HG03196 (cell line): Measurements from ENCODE around the gene AP1S1.

ENCODE experiments used
- ATAC-seq: cut with Tn5 transposase; IDR thresholded peaks from one replicate; pipeline ENCODE4 v1.9.1; 2021; ENCODE audit not compliant: unreplicated experiment

The AP1S1 gene

DNA sequence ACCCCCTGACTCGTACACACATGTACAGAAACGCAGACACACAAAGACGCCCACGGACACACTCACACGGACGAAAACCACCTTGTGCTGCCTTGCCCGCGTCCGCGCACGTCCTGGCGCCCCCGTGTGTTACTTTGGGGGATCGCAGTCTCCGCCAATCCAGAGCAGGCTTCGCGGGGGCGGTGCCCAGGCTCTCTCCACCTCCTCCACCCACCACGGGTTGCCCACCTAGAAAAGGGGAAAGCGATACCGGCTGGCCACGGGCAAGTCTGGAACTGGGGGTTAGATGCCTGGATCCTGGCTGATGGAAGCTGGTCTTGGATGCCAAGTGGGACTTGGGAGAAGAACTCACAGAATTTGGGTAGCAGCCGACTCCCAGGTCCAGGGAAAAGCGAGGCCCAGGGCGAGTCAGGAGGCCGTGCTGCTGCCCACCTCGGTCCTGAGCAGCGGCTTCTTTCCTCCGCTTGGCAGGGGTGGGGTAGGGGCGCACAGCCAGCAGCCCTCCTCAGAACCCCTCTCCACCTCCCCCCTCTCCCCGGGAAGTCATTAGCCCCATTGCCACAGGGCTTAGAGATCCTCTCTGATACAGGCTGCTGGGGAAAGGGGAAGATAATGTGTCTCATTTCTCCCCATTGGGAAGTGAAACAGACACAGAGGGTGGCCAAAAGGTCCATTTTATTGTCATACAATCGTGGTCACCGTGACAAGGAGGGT is 15.7 kb downstream of the AP1S1 start:
- ATAC-seq = no peak

DNA sequence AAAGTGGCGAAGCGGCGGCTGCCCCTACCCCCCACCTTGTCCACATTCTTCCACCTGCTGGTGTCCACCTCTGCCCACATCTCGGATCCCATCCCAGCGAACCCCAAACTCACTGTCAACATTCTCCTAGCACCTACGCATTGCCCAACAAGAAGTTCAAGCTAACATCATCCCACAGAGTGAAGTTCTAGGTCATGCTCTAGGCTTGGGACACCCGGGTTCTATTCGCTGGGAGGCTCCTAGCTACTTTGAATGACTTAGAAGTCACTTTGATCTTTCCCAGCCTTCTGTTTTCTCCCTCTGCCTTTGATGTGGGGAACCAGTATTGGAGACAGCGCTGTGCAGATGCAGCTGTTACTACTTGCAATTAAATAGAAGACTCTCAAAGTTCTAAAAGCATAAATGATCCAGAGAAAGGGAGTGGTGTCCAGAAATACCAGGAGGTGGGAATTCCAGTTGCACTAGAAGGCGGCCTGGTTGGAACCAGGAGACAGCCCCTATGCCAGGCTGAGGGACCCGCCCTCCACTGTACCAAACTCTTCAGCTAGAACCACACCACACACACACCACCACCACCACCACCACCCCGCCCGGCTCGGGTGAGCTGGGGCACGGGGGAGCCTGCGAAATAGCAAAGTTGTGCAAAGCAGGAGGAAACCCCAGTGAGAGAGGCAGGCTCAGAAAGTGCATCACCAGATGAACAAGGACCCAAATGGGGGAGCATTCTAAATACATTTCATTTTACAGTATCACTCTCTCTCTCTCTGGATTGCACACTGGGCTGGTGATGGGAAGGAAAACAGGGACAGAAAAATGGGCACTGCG is 16.6 kb downstream of the AP1S1 start:
- no peak for ATAC-seq

DNA sequence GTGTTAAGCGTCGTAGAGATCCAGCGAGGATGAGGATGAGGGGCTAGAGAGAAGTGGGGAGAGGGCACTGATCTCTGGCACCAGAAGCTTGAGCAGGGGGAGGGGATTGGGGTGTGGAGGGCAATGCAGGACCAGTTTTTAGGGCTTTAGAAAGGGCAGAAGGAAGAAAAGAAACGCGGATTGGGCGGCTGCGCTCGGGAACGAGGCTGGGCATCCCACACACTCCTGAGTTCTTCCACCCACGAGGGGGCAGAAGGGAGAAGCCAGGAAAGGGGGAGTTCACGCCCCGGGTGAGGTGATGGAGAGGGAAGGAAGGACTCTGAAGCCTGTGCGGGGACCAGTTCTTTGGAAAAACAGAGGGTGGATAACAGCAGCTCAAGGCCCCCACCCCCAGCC is 17.2 kb downstream of the AP1S1 start:
- no peak for ATAC-seq

DNA sequence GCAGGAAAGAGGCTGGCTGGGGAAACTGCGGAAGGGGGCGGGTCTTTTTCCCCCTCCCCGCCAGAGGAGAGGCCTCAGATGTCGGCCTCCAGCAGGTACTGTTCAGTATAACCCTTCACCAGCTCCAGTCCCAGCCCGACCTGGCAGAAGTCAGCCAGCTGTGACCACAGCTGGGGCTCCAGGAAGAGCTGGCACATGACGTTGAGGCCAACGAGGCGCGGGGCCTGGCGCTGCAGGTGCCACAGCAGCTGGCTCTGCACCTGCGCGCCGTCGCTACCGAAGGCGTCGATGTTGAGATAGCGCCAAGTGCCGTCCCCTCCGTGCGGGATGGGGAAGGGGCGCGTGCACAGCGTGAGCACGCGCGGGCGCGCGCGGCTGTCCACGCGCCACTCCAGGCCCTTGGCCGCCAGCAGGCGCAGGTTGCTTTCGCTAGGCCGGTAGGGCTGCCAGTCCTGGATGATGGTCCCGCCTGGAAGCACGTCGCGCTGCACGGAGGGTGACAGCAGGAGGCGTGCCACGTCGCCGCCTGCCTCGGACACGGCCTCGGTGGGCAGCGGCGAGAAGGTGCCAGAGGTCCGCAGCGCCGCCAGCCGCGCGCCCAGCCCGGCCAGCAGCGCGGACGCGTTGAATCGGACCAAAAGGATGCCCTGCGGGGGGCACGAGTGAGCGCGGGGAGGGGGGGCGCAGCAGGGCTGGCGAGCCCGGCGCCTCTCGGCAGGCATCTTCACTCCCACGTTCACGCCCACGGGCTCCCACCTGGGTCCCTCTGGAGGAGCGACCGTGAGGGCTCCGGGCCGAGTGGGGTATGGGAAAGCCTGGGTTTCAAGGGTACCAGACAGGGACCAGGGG is 18.0 kb downstream of the AP1S1 start:
- ATAC-seq = no peak

DNA sequence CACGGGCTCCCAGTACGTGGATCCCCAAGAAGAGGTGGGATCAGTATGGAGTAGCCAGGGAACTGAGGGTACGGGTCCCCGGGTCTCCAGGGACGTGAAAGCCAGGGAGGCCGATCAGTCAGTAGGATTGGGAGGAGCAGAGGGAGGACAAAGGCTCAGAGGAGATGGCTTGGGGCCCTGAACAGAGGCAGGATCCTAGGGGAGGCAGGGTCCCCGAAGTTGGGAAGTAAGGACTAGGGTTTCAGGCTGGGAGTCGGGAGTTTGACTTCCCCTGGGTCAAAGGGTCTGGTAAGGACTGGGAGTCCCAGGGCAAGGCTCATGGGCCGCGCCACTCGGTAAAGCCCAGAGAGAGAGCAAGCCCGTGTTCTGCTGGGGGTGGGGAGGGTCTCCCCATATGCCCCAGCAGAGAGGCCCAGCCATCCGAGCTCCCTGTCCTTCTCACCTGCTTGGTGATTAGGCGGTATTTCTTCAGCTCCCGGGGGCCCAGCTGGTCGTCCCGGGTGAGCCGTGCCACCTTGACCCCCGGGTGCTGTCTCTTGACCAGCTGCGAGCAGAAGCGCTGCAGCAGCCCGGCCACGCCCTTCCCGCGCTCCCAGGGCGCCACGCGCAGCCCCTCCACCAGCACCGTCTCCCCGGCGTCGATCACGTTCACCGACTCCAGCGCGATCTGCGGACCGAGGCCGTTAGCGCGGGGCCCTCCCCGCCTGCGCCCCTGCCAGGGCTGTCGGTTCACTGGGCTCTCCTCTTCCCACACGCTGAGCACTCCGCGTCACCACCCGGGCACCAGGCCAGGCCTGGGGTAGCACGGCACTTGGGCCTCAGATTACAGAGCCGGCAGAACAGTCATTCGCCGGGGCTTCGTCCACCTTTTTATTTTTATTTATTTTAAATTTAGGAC is 18.8 kb downstream of the AP1S1 start:
- ATAC-seq = no peak

DNA sequence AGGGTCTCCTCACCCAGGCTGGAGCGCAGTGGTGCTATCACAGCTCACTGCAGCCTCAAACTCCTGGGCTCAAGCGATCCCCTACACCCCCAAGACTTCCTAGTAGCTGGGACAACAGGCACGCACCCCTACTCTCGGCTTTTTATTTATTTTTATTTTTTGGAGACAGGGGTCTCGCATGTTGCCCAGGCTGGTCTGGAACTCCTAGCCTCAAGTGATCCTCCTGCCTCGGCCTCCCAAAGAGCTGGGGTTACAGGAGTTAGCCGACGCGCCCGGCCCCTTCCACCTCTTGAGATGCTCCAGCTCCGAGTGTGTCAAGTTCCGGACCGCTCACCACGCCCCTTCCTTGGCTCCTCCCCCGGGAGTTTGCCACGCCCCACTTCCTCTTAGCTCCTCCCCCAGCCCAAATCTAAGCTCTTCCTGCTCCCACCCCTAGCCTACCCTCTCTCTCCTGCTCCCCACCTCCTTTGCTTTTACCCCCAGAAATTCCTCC is 19.5 kb downstream of the AP1S1 start:
- no peak for ATAC-seq

DNA sequence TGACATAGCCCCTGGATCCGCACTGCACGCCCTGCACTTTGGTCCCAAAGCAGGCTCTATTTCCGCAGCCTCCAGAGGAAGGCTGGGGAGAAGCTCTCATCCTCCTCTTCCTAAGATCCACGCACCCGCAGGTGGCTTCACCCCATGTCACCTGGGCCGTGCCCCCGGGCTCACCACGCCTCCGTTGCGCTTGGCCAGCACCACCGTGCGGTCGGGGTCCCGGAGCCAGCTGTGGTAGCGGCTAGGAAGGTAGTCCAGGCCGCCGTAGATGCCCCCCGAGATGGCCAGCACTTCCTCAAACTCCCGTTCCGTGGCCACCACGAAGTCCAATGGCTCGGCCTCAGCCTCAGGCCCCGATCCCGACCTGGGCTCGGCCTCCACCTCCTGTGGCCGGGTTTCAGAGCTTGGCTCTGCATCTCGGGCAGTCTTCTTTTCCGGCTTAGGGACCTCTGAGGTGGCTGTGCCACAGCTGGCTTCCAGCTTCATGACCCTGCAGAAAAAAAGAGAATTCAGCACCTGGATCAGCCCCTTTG is 20.1 kb downstream of the AP1S1 start:
- ATAC-seq = no peak

DNA sequence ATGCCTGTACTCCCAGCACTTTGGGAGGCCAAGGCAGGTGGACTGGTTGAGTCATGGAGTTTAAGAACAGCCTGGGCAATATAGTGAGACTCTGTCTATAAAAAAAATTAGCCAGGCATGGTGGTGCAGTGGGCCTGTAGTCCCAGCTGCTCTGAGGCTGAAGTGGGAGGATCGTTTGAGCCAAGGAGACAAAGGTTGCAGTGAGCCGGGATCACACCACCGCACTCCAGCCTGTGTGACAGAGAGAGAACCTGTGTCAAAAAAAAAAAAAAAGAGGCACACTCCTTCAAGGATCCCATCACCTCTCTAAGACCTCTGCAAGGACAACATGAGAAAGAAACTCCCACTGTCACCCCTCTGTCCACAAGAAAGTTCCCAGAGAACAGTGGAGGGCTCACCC is 21.4 kb downstream of the AP1S1 start:
- no peak for ATAC-seq

DNA sequence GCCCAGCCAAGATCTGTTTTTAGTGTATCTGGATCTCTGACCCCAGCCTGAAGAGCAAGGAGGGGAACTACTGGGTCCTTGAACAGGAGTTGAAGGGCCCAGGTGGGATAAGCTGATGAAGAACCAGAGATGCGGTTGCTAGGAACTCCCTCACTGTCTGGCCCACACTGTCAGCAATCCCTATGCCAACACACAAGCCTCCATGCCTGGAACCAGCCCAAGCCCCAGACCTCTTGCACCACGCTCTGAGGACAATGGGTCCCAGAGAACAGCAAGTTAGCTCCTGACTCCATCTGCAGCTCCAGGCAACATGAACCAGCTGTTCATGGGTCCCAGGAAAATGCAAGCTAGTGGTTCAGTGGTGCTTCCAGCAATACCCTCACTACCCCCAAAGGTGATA is 23.4 kb downstream of the AP1S1 start:
- no peak for ATAC-seq

DNA sequence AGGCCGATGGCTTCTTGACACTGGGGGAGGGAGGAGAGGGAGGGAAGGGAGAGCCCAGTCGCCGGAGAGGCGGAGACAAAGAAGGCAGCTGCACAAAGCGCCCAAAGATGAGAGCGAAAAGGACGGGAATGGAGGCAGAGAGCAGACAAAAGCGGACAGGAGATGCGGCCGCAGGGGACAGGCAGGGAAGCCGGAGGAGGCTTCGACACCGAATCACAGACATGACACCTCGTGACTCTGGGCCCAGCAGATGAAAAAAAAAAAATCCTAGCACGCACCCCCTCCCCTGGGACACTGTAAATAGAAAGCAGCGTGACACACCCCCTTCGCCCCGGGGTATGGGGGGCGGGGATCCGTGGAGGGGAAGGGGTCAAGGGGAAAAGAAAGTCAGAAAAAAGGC is 24.8 kb downstream of the AP1S1 start:
- ATAC-seq = no peak

DNA sequence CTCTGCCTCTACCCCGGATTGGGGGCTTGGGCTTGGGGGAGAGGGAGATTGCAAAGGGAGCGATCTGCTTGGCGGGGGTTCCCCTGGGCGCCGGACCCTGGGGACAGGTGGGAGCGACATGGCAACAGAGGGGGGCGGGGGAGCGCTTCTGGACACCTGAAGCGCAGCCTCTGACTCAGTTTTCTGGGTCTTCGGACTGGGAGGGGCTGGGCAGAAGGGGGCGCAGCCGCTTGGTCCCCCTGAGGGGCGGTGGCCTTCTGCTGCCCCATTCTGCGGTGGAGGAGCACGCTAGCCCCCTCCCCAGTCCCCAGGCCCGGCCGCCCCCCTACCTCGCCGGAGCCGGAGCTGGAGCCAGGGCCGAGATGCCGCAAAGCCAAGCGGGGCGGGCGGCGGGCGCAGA is 25.4 kb downstream of the AP1S1 start:
- ATAC-seq = no peak

DNA sequence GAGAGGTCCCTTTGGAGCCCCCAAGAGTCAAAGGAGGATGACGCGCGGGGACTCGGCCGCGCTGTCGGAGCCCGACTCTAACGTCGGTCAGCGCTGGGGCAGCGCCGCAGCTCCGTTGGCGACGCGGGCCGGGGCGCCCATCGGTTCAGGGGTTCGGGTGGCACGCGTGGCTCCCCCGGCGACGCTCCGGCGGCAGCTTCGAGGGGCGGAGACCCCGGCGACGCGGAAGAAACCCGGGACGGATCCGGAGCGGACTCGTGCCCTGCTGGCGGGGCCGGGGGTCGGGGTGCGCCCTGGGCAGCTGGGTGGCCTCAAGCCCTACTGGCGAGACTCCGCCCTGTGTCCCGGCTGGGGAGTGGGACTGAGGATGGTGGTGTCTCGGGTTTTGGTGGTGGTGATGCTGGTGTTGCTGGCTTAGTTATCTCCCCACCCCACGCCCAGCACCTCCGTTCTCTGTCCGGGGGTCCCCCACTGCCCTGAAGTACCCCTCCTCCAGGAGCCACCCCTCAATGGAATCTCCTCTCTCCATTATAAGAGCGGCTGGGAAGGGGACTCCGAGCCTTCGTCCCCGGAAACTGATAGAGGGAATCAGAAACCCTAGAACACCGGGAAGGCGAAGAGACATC is 26.0 kb downstream of the AP1S1 start, which contains the start of gene NAT16:
Gene NAT16, minus strand, starts transcription at position 164 of the 626 bp plus-strand sequence. CDS start 5,486 bp downstream, outside the sequence.
- ATAC-seq = no peak

DNA sequence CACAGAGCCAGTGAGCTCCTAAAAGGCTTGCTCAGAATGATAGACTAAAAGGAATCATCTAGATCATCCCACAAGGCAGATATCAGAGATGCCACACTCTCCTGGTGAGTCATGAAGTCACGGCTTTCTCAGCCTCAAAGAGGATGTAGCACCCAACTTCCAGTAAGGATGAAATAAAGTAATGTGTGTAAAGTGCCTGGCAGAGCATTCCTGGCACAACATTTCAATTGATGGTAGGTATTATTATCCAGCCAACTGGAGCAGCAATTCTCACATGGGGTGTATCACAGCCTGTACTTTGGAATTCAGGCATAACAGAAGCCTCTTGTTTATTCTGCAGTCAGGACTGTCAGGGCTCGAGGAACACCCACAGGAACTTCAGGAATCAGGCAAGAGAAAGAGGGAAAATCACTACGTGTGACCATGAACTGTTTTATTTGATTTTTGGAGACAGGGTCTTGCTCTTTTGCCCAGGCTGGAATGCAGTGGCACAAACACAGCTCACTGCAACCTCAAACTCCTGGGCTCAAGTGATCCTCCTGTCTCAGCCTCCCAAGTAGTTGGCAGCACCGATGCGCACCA is 31.1 kb downstream of the AP1S1 start:
- ATAC-seq = no peak

DNA sequence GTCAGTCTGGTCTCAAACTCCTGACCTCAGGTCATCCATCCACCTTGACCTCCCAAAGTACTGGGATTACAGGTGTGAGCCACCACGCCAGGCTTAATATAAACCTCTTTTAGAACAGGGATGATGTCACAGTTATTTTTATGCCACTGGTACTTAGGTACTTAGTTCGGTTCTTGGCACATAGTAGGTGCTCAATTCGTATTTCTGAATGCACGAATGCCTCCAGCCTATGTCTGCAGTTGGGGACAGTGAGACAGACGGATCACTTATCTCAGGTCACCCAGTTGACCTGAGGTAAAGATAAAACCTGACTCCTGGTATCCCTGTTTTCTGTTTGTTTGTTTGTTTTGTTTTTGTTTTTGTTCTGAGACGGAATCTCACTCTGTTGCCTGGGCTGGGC is 31.9 kb downstream of the AP1S1 start:
- no peak for ATAC-seq

DNA sequence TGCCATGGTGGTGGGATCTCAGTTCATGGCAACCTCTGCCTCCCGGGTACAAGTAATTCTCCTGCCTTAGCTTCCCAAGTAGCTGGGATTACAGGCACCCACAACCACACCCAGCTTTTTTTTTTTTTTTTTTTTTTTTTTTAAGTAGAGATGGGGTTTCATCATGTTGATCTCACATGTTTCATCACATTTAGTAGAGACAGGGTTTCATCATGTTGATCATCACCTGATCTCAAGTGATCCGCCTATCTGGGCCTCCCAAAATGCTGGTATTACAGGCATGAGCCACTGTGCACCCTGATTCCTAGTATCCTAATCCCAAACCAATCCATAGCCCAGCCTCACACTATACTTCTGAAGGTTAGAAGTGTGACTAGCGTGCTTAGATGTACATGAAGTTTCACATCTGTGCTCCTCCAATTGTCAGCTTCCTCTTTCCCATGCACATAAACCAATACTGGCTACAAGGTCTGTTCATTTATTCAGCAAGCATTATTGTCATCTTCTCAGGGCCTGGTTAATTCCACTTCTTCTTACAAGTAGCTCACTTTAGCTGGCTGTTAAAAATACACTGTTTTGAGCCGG is 32.7 kb downstream of the AP1S1 start:
- no peak for ATAC-seq

DNA sequence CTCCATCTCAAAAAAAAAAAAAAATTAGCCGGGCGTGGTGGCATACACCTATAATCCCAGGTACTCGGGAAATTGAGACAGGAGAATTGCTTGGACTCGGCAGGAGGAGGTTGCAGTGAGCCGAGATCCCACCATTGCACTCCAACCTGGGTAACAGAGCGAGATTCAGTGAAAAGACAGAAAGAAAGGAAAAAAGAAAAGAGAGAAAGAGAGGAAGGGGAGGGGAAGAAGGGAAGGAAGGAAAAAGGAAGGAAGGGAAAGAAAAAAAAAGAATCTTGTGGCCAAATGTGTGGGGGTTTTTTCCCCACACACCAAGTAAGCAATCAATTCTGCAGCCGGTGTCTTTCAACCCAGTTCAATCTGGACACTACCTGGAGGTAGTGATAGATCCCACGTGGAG is 34.8 kb downstream of the AP1S1 start:
- no peak for ATAC-seq

DNA sequence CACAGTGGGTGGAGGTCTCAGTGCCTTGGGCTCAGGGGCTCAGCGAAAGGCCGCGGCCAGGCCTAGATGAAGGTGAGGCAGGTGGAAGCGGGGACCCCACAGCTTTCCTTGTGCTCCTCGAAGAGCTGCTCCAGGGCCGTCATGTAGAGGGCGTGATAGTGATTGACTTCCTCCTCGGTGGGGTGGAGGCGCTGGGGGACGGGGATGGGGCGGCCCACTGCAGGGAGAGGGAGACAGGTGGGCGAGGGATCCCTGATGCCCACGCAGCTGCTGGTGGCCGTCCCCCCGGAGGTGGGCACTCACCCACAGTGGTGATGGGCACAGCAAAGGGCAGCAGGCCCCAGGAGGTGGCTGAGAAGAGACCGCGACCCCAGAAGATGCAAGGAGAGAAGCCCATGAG is 41.6 kb downstream of the AP1S1 start:
- ATAC-seq = no peak

DNA sequence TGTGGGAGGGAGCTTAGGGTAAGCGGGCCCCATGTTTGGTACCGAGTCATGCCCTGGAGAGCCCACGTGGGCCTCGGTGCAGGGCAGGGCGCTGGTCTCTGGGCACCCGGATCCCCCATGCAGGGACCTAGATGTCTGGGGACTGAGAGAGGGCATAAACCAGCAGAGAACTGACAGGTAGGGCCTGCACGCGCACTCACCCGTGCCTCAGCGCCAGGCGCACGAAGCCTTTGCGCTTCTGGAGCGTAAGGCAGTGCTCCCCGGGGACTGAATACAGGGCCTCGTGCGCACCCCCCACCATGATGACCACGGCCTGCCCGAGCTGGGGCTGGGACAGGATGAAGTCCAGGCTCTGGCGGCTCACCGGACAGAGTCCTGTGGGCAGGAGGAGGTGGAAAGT is 43.7 kb downstream of the AP1S1 start:
- no peak for ATAC-seq

DNA sequence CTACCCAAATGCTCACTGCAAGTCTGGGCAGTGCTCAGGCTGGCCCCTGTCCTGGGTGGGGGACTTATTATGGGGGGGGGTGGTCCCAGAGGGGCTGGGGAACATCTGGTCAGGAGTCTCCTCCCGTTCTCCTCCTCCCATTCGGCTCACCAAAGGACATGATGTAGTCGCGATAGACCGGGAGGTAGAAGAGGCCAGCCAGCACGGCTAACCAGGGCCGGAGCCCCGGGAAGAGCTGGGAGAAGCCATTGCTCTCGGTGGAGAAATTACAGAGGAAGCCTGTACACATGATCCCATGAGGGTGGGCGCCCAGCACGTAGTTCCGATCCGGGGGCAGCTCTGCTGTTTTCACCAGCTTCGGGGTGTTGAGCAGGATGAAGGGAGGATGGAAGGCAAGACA is 44.2 kb downstream of the AP1S1 start:
- ATAC-seq = no peak
